ENCODE measurements around the gene ITPR1.
A peak's percentile ranks its signal among the peaks of the same experiment; 100 is the strongest.

Gene ITPR1

DNA sequence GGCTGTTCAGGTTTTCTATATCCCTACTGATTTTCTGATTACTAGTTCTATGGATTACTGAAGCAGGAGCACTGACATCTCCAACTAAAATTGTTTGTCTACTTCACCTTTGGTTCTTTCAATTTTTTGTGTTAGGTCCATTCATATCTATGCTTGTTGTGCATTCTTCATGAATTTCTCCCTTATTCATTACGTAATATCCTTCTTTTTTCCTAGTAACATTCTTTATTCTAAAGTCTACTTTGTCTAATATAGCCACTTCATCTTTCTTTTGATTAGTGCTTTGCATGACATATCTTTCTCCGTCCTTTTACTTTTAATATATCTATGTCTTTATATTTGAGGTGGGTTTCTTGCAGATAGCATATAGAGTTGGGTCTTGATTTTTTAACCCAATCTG is 369.8 kb downstream of the ITPR1 start:
- Histone ChIP-seq H3K27me3 (ENCODE audit: insufficient read depth, poor library complexity, severe bottlenecking) (no peaks in the 10 kb centered on the region), H3K4me3 (replicated peaks; ENCODE audit: insufficient read depth, low read length) (no peak overlapping the region), H3K27ac (replicated peaks) (no peak overlapping the region)
- no peak for DNase-seq (ENCODE audit: low read depth in 1 of 2, low spot score in 1 of 2)
- TF ChIP-seq, protein P1, sequence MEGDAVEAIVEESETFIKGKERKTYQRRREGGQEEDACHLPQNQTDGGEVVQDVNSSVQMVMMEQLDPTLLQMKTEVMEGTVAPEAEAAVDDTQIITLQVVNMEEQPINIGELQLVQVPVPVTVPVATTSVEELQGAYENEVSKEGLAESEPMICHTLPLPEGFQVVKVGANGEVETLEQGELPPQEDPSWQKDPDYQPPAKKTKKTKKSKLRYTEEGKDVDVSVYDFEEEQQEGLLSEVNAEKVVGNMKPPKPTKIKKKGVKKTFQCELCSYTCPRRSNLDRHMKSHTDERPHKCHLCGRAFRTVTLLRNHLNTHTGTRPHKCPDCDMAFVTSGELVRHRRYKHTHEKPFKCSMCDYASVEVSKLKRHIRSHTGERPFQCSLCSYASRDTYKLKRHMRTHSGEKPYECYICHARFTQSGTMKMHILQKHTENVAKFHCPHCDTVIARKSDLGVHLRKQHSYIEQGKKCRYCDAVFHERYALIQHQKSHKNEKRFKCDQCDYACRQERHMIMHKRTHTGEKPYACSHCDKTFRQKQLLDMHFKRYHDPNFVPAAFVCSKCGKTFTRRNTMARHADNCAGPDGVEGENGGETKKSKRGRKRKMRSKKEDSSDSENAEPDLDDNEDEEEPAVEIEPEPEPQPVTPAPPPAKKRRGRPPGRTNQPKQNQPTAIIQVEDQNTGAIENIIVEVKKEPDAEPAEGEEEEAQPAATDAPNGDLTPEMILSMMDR (IDR thresholded peaks at IDR 0.05; ENCODE audit: insufficient read depth, low read length): no peak
- TF ChIP-seq POLR2AphosphoS5 (IDR thresholded peaks at IDR 0.05; ENCODE audit: low read depth) (no peak), SPI1 (IDR thresholded peaks at IDR 0.05; ENCODE audit: borderline replicate concordance, low read depth) (no peak), GABPA (IDR thresholded peaks at IDR 0.05; ENCODE audit: low read depth) (no peak)
- TF ChIP-seq, protein P2, sequence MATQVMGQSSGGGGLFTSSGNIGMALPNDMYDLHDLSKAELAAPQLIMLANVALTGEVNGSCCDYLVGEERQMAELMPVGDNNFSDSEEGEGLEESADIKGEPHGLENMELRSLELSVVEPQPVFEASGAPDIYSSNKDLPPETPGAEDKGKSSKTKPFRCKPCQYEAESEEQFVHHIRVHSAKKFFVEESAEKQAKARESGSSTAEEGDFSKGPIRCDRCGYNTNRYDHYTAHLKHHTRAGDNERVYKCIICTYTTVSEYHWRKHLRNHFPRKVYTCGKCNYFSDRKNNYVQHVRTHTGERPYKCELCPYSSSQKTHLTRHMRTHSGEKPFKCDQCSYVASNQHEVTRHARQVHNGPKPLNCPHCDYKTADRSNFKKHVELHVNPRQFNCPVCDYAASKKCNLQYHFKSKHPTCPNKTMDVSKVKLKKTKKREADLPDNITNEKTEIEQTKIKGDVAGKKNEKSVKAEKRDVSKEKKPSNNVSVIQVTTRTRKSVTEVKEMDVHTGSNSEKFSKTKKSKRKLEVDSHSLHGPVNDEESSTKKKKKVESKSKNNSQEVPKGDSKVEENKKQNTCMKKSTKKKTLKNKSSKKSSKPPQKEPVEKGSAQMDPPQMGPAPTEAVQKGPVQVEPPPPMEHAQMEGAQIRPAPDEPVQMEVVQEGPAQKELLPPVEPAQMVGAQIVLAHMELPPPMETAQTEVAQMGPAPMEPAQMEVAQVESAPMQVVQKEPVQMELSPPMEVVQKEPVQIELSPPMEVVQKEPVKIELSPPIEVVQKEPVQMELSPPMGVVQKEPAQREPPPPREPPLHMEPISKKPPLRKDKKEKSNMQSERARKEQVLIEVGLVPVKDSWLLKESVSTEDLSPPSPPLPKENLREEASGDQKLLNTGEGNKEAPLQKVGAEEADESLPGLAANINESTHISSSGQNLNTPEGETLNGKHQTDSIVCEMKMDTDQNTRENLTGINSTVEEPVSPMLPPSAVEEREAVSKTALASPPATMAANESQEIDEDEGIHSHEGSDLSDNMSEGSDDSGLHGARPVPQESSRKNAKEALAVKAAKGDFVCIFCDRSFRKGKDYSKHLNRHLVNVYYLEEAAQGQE (IDR thresholded peaks at IDR 0.05; ENCODE audit: insufficient replicate concordance, low read depth): no peak

DNA sequence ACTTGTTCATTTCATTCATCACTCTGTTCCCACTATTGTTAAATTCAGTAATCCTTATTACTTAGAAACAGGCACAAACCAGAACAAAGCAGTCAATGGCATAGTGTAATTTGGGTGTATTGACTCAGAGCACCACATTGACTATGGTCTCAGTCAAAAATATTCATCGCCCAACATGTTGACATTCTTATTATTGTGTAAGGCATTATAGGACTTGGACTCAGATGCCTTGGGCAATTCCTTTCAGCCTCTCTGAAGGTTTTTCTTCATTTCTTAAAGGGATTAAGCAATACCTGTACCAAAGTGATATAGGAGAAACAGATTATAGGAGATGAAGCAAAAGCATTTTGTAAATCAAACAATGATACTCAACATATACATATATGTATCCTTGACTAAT is 371.4 kb downstream of the ITPR1 start:
- peak; percentile 35 to 84 for DNase-seq (ENCODE audit: low read depth in 1 of 2, low spot score in 1 of 2)
- TF ChIP-seq SPI1 (IDR thresholded peaks at IDR 0.05; ENCODE audit: borderline replicate concordance, low read depth): no peak
- no peak for TF ChIP-seq GABPA (IDR thresholded peaks at IDR 0.05; ENCODE audit: low read depth)
- TF ChIP-seq, protein P2 (IDR thresholded peaks at IDR 0.05; ENCODE audit: insufficient replicate concordance, low read depth): no peak
- no peak for TF ChIP-seq POLR2AphosphoS5 (IDR thresholded peaks at IDR 0.05; ENCODE audit: low read depth)
- TF ChIP-seq, protein P1 (IDR thresholded peaks at IDR 0.05; ENCODE audit: insufficient read depth, low read length): no peak
- Histone ChIP-seq H3K27me3 (ENCODE audit: insufficient read depth, poor library complexity, severe bottlenecking) (no peaks in the 10 kb centered on the region), H3K4me3 (replicated peaks; ENCODE audit: insufficient read depth, low read length) (no peak overlapping the region), H3K27ac (replicated peaks) (no peak overlapping the region)

DNA sequence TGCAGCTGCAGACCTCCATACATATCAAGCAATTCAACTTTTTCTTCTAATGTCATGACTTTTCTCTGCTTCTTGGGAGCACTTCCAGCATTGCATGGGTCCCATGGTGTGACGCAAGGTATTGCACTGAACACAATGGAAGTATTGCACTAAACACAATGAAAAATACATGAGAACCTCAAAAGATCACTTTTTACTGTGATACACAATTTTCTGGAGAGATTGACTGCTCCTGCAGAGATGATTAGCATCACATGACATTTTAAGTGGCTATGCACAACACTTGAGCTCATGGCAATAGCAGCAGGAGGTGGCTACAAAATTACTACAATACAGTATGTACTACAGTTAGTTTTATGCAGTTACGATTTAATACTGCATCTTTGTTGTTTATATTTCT is 372.6 kb downstream of the ITPR1 start:
- peak in 1 of 2 experiments; percentile 63 for DNase-seq (ENCODE audit: low read depth in 1 of 2, low spot score in 1 of 2)
- Histone ChIP-seq H3K4me3 (replicated peaks; ENCODE audit: insufficient read depth, low read length) (no peak overlapping the region), H3K27ac (replicated peaks) (no peak overlapping the region), H3K27me3 (ENCODE audit: insufficient read depth, poor library complexity, severe bottlenecking) (no peaks in the 10 kb centered on the region)
- TF ChIP-seq, protein P1 (IDR thresholded peaks at IDR 0.05; ENCODE audit: insufficient read depth, low read length): no peak
- no peak for TF ChIP-seq POLR2AphosphoS5 (IDR thresholded peaks at IDR 0.05; ENCODE audit: low read depth)
- no peak for TF ChIP-seq SPI1 (IDR thresholded peaks at IDR 0.05; ENCODE audit: borderline replicate concordance, low read depth)
- TF ChIP-seq GABPA (IDR thresholded peaks at IDR 0.05; ENCODE audit: low read depth): no peak
- TF ChIP-seq, protein P2 (IDR thresholded peaks at IDR 0.05; ENCODE audit: insufficient replicate concordance, low read depth): no peak

Data from HL-60 (cell line).